ENCODE results near the gene RNU2-1.
"Not testable (repeated sequence)": the region's sequence is repeated elsewhere in the genome, so short reads cannot be mapped to it uniquely, and the experiment has no call there.

RNU2-1 gene

DNA sequence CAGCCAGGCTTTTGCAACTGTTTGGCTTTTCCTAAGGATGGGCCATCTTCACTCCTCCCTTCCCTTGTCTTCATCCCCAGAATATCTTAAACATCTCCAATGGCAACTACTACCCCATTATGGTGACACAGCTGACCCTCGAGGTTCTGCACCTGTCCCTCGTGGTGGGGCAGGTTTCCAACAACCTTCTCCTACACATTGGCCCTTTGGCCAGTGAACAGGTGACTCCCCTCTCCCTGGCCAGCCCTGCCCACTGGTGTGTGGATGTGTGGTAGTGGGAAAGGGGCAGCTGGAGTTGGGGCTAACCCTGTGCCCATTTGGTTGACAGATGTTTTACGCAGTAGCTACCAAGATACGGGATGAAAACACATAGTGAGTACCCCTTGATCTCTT, 17.4 kb downstream of the RNU2-1 start:
- DNase-seq = no peak

DNA sequence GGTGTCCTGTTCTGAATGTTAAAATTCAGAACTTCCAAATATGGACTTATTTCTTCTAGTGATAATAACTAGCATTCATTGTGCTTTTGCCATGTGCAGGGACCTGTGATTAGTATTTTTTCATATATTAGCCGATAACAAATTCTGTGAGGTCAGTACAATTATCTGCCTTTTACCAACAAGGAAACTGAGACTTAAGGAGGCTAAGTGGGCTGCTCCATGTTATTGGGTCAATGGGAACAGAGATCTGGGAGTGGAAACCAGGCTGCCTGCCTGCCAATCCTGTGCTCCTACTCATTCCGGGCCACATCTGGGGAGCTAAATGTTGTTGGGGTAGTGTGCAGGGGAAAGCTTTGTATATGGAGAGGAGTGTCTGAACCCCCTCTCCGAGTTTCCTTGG, 18.4 kb downstream of the RNU2-1 start:
- DNase-seq = no peak

DNA sequence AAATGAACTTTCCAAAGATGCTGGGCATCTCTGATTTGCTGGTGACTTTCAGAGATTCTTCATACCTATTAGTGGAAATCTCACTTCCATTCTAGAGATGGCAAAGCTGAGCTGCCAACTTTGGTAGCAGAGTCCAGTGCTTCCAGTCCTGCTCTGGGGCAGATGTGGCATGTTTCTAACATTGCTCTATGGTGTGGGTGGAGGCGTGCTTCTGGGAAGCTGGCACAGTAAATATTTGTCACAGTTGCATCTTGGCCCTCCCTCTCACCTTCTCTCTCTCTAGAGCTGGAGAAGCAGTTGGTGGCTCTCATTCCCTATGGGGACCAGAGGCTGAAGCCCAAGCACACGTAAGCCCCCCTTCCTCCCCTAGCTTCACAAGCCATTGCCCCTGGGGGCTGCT, 20.2 kb downstream of the RNU2-1 start:
- DNase-seq = no peak

DNA sequence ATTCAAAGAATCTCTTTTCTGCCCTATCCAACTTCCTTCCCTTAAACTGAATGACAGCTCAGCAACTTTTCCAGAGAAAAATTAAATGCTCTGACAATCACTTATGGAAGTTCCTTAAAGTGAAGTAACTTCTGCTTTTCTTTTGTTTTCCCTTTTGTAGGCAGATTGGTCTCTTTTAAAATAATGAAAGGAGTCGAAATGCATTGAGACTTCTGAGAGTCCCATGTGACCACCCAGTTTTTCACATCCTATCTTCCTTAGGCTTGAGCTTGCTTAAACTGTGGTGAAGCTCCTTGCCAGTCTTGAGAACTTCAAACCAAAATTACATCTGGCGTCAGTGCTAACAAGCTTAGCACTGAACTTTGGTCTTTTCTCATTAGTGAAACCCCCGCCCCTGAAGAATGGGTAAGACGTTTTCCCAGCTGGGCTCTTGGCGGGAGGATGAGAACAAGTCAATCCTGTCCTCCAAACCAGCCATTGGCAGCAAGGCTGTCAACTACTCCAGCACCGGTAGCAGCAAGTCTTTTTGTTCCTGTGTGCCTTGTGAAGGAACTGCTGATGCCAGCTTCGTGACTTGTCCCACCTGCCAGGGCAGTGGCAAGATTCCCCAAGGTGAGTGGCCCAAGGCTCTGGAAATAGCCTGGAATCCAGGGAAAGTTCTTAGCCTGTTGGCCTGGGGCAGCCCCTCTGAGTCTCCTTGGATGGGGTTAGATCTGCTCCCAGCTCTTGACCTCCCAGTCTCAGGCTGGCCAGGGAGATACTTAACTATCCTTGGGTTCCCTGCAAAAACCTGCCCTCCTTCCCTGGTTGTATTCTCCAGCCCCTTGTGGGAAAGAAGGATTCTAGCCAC, 20.9 kb downstream of the RNU2-1 start:
- no peak for DNase-seq

DNA sequence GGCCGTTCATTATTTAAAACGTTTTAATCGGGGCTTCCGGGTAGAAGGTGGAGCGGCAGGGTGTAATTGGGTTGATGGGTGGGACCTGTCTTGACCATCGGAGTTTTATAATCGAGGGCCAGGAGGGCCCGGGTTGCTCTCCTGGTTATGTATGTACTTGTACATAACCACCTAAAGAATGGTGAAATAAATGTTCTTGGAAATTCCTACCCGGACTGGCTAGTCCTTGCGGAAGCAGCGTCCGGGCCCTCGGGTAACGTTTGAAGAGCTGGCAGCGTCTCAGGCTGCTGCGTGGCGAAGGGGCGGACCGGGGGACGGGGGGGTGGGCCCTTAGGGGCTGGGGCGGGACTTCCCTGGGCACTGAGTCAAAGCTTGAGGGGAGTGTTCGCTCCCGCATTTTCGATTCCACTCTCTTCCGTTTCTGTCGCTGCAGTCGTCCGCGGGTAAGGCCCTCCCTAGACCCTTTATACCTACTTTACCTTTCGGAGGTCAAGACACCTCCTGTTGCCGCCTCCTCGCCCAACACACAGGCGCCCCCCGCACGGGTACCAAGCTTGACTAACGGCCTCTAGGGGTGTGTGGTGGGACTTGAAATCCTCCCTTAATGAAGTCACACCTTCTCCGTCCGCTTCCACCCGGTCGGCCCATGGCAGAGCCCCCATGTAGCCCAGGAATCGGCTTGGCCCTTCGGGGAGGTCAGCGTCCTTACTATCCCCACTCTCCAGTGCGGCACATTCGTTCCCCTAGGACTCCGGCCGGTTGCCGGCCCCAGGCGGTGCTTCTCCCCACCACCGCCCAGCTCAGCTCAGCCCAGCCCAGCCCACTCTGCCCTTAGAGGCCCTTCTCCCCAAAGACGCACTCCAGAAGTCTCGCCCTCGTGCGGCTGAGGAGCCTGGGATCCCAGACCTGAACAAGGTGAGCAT, 22.0 kb downstream of the RNU2-1 start, which contains the start of gene TMEM106A:
TMEM106A (plus strand) TSS at position 396 of the 923 bp plus-strand sequence. CDS start 1,167 bp downstream, outside the sequence.
- DNase-seq = peak; percentile 87

DNA sequence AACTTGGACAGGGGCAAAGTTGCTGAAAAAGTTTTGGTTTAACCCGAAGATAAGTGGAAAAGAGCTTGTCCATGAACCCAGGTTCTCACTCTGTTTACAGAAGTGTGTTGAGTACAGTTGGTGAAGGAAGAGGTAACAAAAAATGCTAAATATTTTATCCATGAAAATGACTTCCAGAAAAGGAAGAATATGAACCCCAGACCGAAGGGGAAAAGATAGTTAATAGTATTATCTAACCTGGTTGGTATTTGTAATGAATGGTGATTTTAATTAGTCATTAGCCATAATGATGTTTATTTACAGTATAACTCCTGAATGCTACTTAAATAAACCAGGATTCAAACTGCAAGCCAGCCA, 22.7 kb downstream of the RNU2-1 start:
- no peak for DNase-seq

DNA sequence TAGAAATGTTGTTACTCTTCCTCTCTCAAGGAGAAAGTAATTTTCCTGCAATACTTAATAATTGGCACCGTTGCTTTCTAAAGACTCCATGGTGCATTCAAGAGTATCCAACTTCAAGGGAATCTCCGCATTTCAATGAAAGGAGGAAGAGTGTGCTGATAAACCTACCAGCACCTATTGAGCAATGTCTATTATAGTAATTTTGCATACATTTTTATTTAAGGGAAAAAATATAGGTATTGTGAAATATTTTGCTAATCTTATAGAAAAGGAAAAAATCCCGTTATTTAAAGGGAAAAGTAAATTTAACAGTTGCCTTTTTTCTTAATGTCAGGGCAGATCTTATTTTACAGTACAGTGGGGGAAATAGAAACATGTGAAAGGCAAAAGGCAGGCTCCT, 23.2 kb downstream of the RNU2-1 start:
- DNase-seq = no peak

DNA sequence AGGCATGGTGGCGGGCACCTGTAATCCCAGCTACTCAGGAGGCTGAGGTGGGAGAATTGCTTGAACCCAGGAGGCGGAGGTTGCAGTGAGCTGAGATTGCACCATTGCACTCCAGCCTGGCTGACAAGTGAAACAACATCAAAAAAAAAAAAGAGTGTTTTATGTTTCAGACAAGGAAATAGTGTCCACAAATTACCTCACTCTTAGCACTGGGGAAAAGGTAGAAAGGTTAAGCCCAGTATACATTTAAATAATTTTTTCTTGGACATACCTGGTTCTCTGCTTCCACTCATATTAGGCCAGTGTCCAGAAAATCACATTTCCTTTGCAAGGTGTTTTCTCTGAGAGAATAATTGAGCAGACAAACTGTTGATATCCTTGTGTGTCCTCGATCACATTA, 30.8 kb downstream of the RNU2-1 start:
- not testable (repeated sequence) for DNase-seq

DNA sequence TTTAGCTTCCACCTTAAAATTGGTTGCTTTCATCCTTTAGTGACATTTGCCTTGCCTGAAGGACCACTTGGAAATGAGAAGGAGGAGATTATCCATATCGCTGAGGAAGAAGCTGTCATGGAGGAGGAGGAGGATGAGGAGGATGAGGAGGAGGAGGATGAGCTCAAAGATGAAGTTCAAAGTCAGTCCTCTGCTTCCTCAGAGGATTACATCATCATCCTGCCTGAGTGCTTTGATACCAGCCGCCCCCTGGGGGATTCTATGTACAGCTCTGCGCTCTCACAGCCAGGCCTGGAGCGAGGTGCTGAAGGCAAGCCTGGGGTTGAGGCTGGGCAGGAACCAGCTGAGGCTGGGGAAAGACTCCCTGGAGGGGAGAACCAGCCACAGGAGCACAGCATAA, 33.6 kb downstream of the RNU2-1 start:
- DNase-seq = peak; percentile 8

DNA sequence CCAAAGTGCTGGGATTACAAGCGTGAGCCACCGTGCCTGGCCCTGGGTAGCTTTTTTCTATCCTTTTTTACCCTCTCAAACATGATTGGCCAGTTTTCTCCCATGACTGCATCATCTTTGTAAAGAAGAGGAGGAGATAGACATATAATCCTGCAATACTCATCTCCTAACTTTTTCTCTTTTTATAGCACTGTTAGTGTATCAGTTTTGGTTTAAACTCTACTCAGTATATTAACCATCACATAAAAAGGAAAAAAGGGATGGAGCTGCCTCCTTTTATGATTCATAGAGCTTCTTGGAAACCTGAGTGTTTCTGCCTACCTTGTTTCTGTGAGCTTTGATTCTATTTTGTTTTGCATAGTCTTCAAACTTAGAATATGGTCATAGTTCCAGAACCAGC, 34.1 kb downstream of the RNU2-1 start:
- DNase-seq = no peak

DNA sequence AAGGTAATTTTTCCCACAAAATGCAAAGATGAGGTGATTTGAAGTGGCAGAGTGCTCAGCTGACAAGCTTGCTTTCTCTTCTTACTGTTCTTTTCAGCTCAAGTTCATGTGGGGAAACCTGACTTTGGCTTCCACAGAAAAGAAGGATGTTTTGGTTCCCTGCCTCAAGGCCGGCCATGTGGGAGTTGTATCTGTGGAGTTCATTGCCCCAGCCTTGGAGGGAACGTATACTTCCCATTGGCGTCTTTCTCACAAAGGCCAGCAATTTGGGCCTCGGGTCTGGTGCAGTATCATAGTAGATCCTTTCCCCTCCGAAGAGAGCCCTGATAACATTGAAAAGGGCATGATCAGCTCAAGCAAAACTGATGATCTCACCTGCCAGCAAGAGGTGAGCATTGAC, 40.5 kb downstream of the RNU2-1 start:
- DNase-seq = no peak

DNA sequence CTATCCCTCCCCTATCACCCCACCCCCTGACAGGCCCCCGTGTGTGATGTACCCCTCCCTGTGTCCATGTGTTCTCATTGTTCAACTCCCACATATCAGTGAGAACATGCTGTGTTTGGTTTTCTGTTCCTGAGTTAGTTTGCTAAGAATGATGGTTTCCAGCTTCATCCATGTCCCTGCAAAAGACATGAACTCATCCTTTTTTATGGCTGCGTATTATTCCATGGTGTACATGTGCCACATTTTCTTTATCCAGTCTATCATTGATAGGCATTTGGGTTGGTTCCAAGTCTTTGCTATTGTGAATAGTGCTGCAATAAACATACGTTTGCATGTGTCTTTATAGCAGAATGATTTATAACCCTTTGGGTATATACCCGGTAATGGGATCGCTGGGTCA, 47.1 kb downstream of the RNU2-1 start:
- DNase-seq = not testable (repeated sequence)

DNA sequence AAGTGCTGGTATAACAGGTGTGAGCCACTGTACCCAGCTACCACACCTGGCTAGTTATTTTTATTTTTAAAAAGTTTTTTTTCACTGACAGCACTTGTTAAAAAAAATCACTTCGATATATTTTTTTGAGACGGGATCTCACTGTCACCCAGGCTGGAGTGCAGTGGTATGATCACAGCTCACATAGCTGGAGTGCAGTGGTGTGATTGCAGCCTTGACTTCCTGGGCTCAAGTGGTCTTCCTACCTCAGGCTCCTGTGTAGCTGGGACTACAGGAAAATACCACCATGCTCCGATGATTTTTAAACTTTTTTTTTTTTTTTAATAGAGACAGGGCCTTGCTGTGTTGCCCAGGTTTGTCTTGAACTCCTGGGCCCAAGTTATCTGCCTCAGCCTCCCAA, 49.9 kb downstream of the RNU2-1 start:
- DNase-seq = no peak

Data from fibroblast of skin of back (primary cell).